H1 (cell line): ENCODE measurements around the gene CD300LG. TPM values are rescaled to one million over a fixed set of nuclear protein-coding genes. Genes with fewer than 3 reads are reported as not detected.

ENCODE experiments used
- CTCF ChIA-PET: fragments of 300-600 bp; sonication (Branson Sonifier 250); formaldehyde crosslinking; loops from one replicate; lab custom pipeline; 2021; ENCODE audit not compliant: partially characterized antibody; lab: Charles Lee
- POLR2A ChIA-PET: fragments of 300-600 bp; sonication (Branson Sonifier 250); formaldehyde crosslinking; loops from one replicate; lab custom pipeline; 2021; ENCODE audit warnings: inconsistent platforms; ENCODE audit not compliant: partially characterized antibody; lab: Charles Lee
- DNase-seq, 2 experiments: peaks; one replicate each; pipeline versions ENCODE4 v3.0.0 to v3.0.0-alpha.2; 2010 to 2022; ENCODE audit warnings: low spot score in 2 of 2, low read depth in 1 of 2, mixed read lengths in 1 of 2
- FAIRE-seq: peaks from 2 replicates; lab custom pipeline; 2011; peaks lifted over from hg19 to GRCh38; lab: Jason Lieb, UNC
- H2AFZ ChIP-seq: 2 replicates; pipeline ENCODE4 v1.8.1; 2012; ENCODE audit warnings: low read length, inconsistent platforms
- H2AK5ac ChIP-seq: 2 replicates; pipeline ENCODE4 v1.6.1; 2013; ENCODE audit warnings: low read depth, low read length
- H2BK120ac ChIP-seq: replicated peaks from 2 replicates; pipeline ENCODE3; 2013; ENCODE audit warnings: low read depth, low read length, inconsistent platforms
- H2BK12ac ChIP-seq: 2 replicates; pipeline ENCODE4 v1.6.1; 2013; ENCODE audit warnings: low read depth, low read length
- H2BK15ac ChIP-seq: 2 replicates; pipeline ENCODE4 v1.6.1; 2013; ENCODE audit warnings: low read length
- H2BK20ac ChIP-seq: 2 replicates; pipeline ENCODE4 v1.6.1; 2013; ENCODE audit warnings: low read length
- H2BK5ac ChIP-seq: 2 replicates; pipeline ENCODE4 v1.6.1; 2013; ENCODE audit warnings: low read depth, low read length
- H3K14ac ChIP-seq: 2 replicates; pipeline ENCODE4 v1.6.1; 2013; ENCODE audit warnings: inconsistent platforms; ENCODE audit not compliant: insufficient read length
- H3K18ac ChIP-seq: 2 replicates; pipeline ENCODE4 v1.6.1; 2013; ENCODE audit warnings: low read length; ENCODE audit errors: extremely low read depth
- H3K23ac ChIP-seq: 2 replicates; pipeline ENCODE4 v1.6.1; 2013; ENCODE audit warnings: inconsistent platforms; ENCODE audit not compliant: insufficient read length
- H3K23me2 ChIP-seq: 2 replicates; pipeline ENCODE4 v1.6.1; 2013; ENCODE audit warnings: low read depth, low read length
- H3K27ac ChIP-seq: 2 replicates; pipeline ENCODE4 v1.6.1; 2011; ENCODE audit warnings: low read depth, low read length, inconsistent platforms
- H3K27me3 ChIP-seq, 4 experiments: replicated peaks in 1 of 4; 1 replicate in 1 of 4; 2 replicates in 3 of 4; pipeline versions ENCODE4 v1.6.1 to v1.8.1; 2011 to 2013; ENCODE audit warnings: low read length in 3 of 4, mild to moderate bottlenecking in 3 of 4, inconsistent platforms in 2 of 4, mixed read lengths in 2 of 4, moderate library complexity in 1 of 4; ENCODE audit not compliant: control insufficient read depth in 3 of 4, insufficient read depth in 3 of 4; ENCODE audit errors: extremely low read depth in 1 of 4
- H3K36me3 ChIP-seq, 4 experiments: 2 replicates each; pipeline versions ENCODE4 v1.6.1 to v1.8.1; 2011 to 2013; ENCODE audit warnings: mild to moderate bottlenecking in 4 of 4, low read length in 3 of 4, moderate library complexity in 2 of 4, control low read depth in 1 of 4, inconsistent platforms in 1 of 4; ENCODE audit not compliant: insufficient read depth in 4 of 4, control insufficient read depth in 2 of 4
- H3K4ac ChIP-seq: replicated peaks from 2 replicates; pipeline ENCODE3; 2013; ENCODE audit warnings: low read length, low read depth, mixed read lengths, inconsistent platforms; ENCODE audit not compliant: insufficient read length
- H3K4me1 ChIP-seq, 4 experiments: replicated peaks in 1 of 4; 1 replicate in 1 of 4; 2 replicates in 3 of 4; pipeline versions ENCODE4 v1.6.1 to v1.8.1; 2011 to 2013; ENCODE audit warnings: low read length in 3 of 4, inconsistent platforms in 2 of 4, mixed read lengths in 1 of 4; ENCODE audit not compliant: insufficient read depth in 4 of 4, control insufficient read depth in 3 of 4
- H3K4me2 ChIP-seq, 2 experiments: 2 replicates each; pipeline versions ENCODE4 v1.6.1 to v1.8.1; 2011 to 2013; ENCODE audit warnings: low read depth in 2 of 2, low read length in 2 of 2, control low read depth in 1 of 2, inconsistent platforms in 1 of 2, mild to moderate bottlenecking in 1 of 2; ENCODE audit not compliant: insufficient read depth in 1 of 2
- H3K4me3 ChIP-seq, 4 experiments: fragments of 200-600, 300-600 bp in 1 of 4; sonication (generic), shearing (Covaris generic), sonication (Bioruptor Twin) in 1 of 4; 2 replicates each; pipeline versions ENCODE4 v1.5.1 to v1.8.1; 2011 to 2016; ENCODE audit warnings: low read length in 4 of 4, low read depth in 3 of 4, control low read depth in 2 of 4, inconsistent platforms in 2 of 4, mild to moderate bottlenecking in 2 of 4, mixed read lengths in 1 of 4, moderate library complexity in 1 of 4; ENCODE audit not compliant: insufficient read depth in 2 of 4; ENCODE audit errors: extremely low read depth in 1 of 4
- H3K56ac ChIP-seq: replicated peaks from 2 replicates; pipeline ENCODE3; 2013; ENCODE audit warnings: low read depth, mild to moderate bottlenecking, mixed read lengths, low read length, inconsistent platforms; ENCODE audit not compliant: insufficient read length
- H3K79me1 ChIP-seq: 2 replicates; pipeline ENCODE4 v1.6.1; 2013; ENCODE audit warnings: low read depth, low read length, control low read depth
- H3K79me2 ChIP-seq, 2 experiments: 2 replicates each; pipeline versions ENCODE4 v1.6.1 to v1.8.1; 2012 to 2013; ENCODE audit warnings: low read length in 2 of 2, mild to moderate bottlenecking in 2 of 2, inconsistent platforms in 1 of 2; ENCODE audit not compliant: insufficient read depth in 2 of 2, control insufficient read depth in 1 of 2
- H3K9ac ChIP-seq, 4 experiments: replicated peaks in 1 of 4; 1 replicate in 1 of 4; 2 replicates in 3 of 4; pipeline versions ENCODE4 v1.6.1 to v1.8.1; 2011 to 2013; ENCODE audit warnings: low read depth in 3 of 4, low read length in 3 of 4, control low read depth in 2 of 4, mild to moderate bottlenecking in 2 of 4, moderate library complexity in 2 of 4, inconsistent platforms in 1 of 4; ENCODE audit errors: extremely low read depth in 1 of 4
- H3K9me3 ChIP-seq, 2 experiments: 2 replicates each; pipeline versions ENCODE4 v1.6.1 to v1.8.1; 2012 to 2013; ENCODE audit warnings: mild to moderate bottlenecking in 2 of 2, moderate library complexity in 2 of 2, control low read depth in 1 of 2, inconsistent platforms in 1 of 2, low read depth in 1 of 2, low read length in 1 of 2, mixed read lengths in 1 of 2; ENCODE audit not compliant: insufficient read depth in 2 of 2
- H4K20me1 ChIP-seq, 2 experiments: replicated peaks in 1 of 2; 2 replicates each; pipeline versions ENCODE3 to v1.8.1; 2011 to 2013; ENCODE audit warnings: inconsistent platforms in 2 of 2, low read length in 2 of 2, mild to moderate bottlenecking in 1 of 2; ENCODE audit not compliant: insufficient read depth in 2 of 2, control insufficient read depth in 1 of 2
- H4K5ac ChIP-seq: 2 replicates; pipeline ENCODE4 v1.6.1; 2013; ENCODE audit warnings: low read length, low read depth, mixed read lengths, inconsistent platforms; ENCODE audit not compliant: insufficient read length
- H4K8ac ChIP-seq: 2 replicates; pipeline ENCODE4 v1.8.0; 2013; ENCODE audit warnings: mild to moderate bottlenecking, moderate library complexity, low read length, inconsistent platforms; ENCODE audit not compliant: insufficient read depth; ENCODE audit errors: extremely low read depth
- H4K91ac ChIP-seq: replicated peaks from 2 replicates; pipeline ENCODE3; 2013; ENCODE audit warnings: low read length, mixed read lengths, inconsistent platforms; ENCODE audit not compliant: insufficient read length
- WGBS, 2 experiments: shearing (Covaris generic) in 1 of 2; methylation state at CpG; one replicate each; pipeline versions ENCODE4 v1.1.6 to v1.1.7; 2013 to 2015; ENCODE audit warnings: low lambda C conversion rate in 2 of 2, mixed read lengths in 2 of 2, inconsistent platforms in 1 of 2, low coverage in 1 of 2, missing lambda C conversion rate in 1 of 2; ENCODE audit not compliant: insufficient replicate concordance in 2 of 2, insufficient coverage in 1 of 2, insufficient read length in 1 of 2; ENCODE audit errors: extremely low coverage in 1 of 2, missing lambda C conversion rate in 1 of 2; 5-methylcytosine and 5-hydroxymethylcytosine counted together
- polyA plus RNA-seq, 7 experiments: library from polyadenylated mRNA; depleted of rRNA in 3 of 7; stranded (reverse) in 5 of 7; unstranded in 2 of 7; fragments of >200 nt in 5 of 7; fragments of 200-250 nt in 2 of 7; gene quantifications; 1 replicate in 5 of 7; 2 replicates in 1 of 7; 4 replicates in 1 of 7; pipeline versions ENCODE4 v1.2.1 to v1.2.3, GENCODE V29; 2011 to 2013; ENCODE audit warnings: missing spikeins in 2 of 7, mixed read lengths in 2 of 7
- total RNA-seq: library from RNA; stranded (reverse); fragmentation: NEBNext Ultra II Directional; extraction: Animal tissue kit (Norgen Biotek cat#: 25700); gene quantifications from 2 replicates; pipeline ENCODE4 v1.2.1, GENCODE V29; 2021

Gene CD300LG
- total and polyA plus RNA-seq, 2 of the 8 experiments (the other 6 are each of a cell fraction or from before 2014, with no cell fraction given), result 0.06 TPM; not detected in 1

GRCh38 chr17:43827596-43827995 lies 19.4 kb upstream of the CD300LG start:
- no peak overlapping the region for H3K14ac ChIP-seq
- no peaks in the 10 kb centered on the region for H3K9me3 ChIP-seq
- H3K4ac ChIP-seq, result no peak overlapping the region
- no peak overlapping the region for H3K9ac ChIP-seq
- H2BK120ac ChIP-seq, result no peak overlapping the region
- ChIA-PET CTCF (interaction anchor here (0.6 to 3.3 kb wide), 6 partner anchors 11 to 1665 kb away, joined by 3 to 16 read pairs (median 4); partner anchors contain the start of gene CD300LG), POLR2A (interaction anchor here (0.8 to 1.5 kb wide), 2 partner anchors 9 to 24 kb away, joined by 3 to 4 read pairs; no protein-coding TSS in a partner anchor)
- H3K36me3 ChIP-seq, result peaks cover 0 to 8% (median 0%) of the 10 kb centered on the region in 4 experiments; a peak in 3 of 8 replicates
- no peak overlapping the region; the same call in 1 of the 2 replicates for H3K27ac ChIP-seq
- H3K18ac ChIP-seq, result no peak overlapping the region
- H2BK12ac ChIP-seq, result no peak overlapping the region
- peaks cover 0 to 4% (median 0%) of the 10 kb centered on the region in 4 experiments; a peak in 2 of 7 replicates for H3K27me3 ChIP-seq
- H3K23ac ChIP-seq, result no peak overlapping the region
- no peak overlapping the region for H2BK20ac ChIP-seq
- WGBS, 2 experiments, result 83% methylated on average over 9 of the region's 9 CpGs; no CpG with 5 or more reads in 1 of the 2 experiments
- no peak overlapping the region for H4K8ac ChIP-seq
- H4K5ac ChIP-seq, result no peak overlapping the region
- FAIRE-seq (no peak), DNase-seq (no peak)
- H3K23me2 ChIP-seq, result peaks cover 4% of the 10 kb centered on the region; the same call in 1 of the 2 replicates
- no peak overlapping the region for H3K4me3 ChIP-seq
- no peak overlapping the region for H3K4me2 ChIP-seq
- H4K20me1 ChIP-seq, result peaks cover 0 to 2% of the 10 kb centered on the region in 2 experiments
- no peak overlapping the region for H2AFZ ChIP-seq
- peaks cover 0 to 8% (median 4%) of the 10 kb centered on the region in 4 experiments; a peak in 4 of 7 replicates for H3K4me1 ChIP-seq
- H4K91ac ChIP-seq, result no peak overlapping the region
- no peak overlapping the region for H2AK5ac ChIP-seq
- no peaks in the 10 kb centered on the region for H3K79me1 ChIP-seq
- no peak overlapping the region for H3K56ac ChIP-seq
- H3K79me2 ChIP-seq, result no peaks in the 10 kb centered on the region
- H2BK15ac ChIP-seq, result no peak overlapping the region
- no peak overlapping the region for H2BK5ac ChIP-seq
